NCI-H774 (cell line): ENCODE data around the gene LEMD2.

ENCODE experiments used
- DNase-seq: peaks from one replicate; lab custom pipeline; 2025; lab: John Stamatoyannopoulos, UW

Gene LEMD2

DNA sequence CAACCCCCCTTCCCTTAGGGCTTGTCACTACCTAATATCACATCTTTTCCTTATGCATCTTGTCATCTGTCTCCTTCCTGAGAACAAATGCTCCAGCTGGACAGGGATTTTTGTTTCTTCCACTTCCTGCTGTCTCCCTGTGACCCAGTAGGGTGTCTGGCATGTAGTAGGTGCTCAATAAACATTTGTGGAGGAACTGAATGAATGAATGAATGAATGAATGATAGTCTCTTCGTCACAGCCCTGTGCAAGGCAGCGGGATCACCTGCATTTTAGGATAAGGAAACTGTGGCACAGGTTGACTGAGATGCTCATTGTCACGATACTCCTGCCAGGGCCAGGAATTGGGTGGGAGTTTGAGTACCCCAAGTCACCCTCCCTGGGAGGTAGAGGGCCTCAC lies 14.2 kb downstream of the LEMD2 start:
- DNase-seq, result no peak

DNA sequence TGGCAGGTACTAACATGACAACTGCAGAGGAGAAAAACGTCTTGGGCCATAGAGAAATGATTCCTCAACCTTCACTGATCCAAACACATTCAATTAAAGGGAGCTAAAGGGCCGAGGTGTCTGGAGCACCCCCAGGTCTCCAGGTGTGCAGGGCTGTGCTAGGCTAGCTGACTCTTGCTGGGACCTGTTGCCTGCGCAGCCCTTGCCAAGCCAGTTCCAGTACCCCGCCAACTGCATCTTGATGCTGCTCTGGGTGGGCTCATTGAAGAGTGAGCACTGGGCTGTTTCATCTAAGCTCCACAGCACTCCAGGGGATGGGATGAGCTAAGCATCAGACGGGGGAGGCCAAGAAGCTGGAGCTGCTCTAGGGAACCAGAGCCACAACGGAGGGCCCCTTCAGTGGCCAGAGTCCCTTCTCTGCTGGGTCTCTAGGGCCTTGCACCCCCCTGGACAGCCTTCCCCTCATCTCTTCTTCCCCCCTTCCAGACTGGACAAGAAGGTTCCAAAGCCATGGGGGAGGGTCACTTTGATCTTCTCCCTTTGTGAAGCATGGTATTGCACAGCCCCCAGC lies 15.9 kb downstream of the LEMD2 start:
- no peak for DNase-seq

- DNase-seq, result no peak
These were observed 16.7 kb downstream of the LEMD2 start for GRCh38 chr6:33772082-33772830.

DNA sequence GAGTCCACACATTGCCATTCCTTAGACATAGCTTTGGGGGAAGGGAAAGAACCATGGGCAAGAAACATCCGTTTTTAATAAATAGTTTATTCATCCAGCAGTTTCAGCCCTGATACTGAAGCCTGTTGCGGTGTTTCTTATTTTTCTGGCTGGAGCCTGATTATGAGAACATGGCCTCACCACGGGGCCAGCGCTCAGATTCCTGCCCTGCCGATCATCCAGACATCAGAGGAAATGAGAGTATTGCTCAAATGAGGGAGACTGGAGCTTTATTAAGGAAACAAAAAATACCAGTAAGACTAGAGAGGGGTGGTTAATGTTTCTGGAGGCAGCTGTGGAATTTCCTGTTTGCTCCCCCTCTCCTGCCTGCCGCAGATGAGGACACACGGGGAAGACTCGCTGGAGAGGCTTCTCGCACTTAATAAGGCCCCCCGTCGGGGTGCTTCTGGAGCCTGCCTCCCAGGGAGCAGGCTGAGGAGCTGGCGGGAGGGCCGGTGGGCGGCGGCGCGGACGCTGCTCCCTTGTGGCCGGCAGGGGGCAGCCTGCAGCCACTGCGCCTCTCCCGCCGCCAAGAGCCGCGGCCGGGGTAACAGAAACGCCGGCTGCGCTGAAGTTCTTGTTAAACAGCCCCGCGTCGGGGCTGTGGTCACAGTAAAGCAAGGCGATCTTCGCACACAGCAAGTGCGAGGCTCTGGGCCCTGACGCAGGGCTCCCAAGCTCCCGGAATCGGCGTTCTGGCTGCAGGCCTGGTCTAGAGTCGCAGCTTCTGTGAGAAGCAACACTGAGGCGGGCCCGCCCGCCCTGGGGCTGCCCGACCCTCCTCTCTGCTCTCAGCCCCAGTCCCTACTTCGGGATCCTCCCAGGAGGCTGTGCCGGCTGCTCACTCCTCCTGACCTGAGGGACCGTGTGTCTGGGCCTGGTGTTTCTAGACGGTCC lies 17.5 kb downstream of the LEMD2 start:
- DNase-seq, result no peak

DNA sequence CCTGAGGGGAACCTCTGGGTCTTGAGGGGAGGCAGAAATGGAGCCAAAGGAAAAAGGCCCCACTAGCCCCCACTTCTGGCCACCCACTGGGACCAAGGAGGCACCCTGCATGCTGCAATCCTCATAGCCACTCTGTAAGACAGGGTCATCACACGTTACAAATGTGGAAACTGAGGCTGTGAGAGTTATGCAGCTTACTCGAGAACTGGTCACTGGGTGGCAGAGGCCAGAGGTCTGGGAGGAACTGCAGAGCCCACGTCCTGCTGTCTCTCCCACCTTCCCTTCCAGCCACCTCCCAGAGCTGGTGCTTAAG lies 18.1 kb downstream of the LEMD2 start:
- DNase-seq, result no peak

DNA sequence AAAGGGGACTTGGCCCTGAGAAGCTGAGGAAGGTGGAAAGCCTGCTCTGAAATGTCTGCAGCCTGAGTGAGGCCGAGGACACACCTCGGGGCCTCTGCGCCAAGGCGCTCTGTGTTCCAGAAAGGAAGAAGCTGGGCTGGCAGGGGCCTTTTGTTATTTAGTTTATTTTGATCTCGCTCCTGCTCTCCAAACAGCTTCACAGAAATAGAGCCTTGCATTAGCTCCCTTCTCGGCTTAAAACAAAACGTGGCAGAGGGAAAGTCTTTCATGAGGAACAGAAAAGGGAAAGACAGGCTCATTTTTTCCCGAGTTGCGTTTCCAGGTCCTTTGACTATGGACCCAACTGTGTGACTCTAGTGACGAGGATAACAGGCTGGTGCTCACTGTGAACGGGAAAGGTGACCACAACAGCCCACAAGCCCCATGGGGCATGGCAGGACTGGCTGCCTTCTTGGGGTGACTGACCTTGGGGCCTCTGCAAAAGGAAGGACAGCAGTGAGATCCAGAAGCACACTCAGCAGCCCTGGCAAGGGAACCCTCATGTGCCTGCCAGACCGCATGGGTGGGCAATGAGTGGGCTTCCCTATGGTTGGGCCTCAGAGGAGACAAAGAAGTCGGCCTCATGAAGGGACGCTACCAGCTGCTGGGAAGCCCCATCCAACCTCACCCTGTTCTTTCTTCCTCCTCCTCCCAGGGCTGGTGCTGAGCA lies 18.7 kb downstream of the LEMD2 start:
- no peak for DNase-seq

DNA sequence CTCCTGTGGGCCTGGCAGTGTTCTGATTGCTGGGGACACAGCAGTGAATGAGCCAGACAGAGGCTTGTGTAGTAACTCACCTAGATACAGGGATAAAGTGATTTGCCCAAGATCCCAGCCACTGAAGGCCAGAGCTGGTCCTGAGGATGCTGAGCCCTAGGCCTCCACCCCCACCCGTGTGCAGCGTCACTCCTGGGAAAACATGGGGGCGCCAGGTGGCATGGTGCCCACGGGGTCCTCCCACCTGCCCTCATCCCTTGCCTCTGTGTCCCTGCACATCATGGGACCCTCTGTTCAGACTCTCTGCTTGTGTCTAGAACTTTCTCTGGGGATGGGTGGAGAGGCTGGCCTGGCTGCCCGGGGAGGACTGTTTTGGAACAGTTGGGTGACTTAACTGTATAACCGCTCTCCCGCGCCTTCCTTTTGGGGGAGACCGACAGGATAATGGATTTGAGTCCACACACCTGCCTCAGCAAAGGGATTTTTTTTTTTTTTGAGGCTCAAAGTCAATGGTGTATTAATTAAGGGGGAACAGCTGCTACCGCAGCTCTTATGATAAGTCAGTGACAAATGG lies 19.6 kb downstream of the LEMD2 start:
- no peak for DNase-seq

DNA sequence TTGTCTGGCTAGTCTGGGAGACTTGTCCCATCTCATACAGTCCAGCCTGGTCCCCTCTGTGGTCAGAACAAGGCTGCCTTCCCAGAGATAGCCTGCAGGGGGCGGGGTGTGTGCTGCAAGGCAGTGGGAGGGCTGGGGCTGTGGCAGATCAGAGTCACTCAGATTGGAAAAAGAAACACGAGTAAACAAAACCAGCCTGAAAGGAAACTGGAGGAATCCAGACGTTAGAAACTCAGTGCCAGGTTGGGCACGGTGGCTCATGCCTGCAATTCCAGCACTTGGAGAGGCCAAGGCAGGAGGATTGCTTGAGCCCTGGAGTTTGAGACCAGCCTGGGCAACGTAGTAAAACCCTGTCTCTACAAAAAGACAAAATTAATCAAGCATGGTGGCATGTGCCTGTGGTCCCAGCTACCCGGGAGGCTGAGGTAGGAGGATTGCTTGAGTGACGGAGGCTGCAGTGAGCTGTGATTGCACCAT lies 20.2 kb downstream of the LEMD2 start:
- DNase-seq, result peak; percentile 50

DNA sequence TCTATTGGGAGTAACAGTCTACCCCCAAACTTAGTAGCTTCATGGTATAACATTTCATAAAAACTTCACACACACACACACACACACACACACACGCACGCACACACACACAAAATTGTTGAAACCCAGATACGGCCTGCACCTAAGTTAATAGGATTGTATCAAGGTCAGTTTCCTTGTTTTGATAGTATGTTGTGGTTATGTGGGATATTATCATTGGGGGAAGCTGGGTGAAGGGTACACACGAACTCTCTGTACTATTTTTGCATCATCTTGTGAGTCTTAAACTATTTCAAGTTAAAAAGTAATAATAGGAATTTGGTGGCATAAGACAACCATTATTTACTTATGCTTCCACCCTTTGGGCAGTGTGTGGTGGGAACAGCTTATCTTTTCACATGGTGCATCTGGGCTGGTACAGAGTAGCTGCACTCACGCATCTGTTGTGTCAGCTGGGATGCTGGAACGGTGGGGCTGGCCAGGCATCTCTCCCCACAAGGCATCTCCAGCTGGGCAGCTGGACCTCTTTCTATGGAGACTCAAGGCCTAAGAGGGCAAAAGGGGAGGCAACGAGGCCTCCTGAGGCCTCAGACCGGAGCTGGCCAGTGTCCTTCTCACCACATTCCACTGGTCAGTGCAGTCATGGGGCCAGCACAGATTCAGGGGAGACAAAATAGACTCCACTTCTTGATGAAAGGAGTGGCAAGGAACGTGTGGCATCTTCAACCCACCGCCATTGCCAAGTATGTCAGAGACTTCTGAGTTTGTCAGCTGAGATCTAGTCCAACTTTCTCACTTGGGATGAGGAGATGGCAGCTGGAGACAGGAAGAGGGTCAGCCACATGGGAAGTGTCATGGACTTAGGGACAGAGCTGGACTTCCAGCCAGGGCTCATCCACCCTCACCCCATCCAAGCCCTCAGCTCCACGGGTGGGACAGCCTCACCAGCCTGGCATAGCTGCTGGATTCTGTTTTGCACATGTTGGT lies 21.7 kb downstream of the LEMD2 start:
- no peak for DNase-seq

- DNase-seq, result no peak
These were observed 23.6 kb downstream of the LEMD2 start for GRCh38 chr6:33765368-33765767.

DNA sequence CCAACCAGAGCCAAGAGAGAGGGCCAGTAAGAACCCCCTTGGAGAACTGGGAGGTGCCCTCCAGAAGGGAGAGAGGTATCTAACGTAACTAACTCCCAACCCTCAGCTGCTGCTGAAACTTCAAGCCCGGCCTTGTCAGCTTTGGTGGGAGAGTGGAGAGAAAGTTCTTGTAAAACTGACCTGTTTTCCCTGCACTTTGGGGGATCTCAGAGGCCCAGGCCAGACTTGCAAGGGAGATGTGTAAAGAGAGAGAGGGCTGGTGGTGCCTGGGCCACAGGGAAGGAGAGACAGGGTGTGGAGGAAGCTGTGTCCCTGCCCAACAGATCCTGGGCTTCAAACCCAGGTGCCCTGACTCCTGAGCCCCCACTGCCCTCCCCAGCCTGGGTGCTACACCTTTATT lies 24.9 kb downstream of the LEMD2 start:
- no peak for DNase-seq

- DNase-seq, result no peak
These were observed 25.4 kb downstream of the LEMD2 start for GRCh38 chr6:33763483-33763882.

DNA sequence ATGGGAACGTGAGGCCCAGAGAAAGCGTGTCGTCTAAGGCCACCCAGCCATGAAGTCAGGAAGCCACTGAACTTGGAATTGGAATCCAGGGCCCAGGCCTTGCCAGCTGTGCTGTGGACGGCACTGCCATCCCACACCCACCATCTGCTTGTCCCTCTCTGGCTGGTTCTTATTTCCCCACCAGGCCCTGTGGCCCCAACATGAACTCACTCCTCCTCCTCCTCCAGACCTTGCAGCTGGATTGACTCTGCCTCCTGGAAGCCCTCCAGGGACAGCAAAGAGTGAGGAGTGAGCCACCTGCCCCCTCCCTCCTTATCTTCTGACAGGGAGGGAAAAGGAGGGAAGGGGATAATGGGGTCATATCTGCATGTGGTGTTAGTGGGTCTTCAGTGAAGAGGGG lies 26.2 kb downstream of the LEMD2 start:
- DNase-seq, result no peak

DNA sequence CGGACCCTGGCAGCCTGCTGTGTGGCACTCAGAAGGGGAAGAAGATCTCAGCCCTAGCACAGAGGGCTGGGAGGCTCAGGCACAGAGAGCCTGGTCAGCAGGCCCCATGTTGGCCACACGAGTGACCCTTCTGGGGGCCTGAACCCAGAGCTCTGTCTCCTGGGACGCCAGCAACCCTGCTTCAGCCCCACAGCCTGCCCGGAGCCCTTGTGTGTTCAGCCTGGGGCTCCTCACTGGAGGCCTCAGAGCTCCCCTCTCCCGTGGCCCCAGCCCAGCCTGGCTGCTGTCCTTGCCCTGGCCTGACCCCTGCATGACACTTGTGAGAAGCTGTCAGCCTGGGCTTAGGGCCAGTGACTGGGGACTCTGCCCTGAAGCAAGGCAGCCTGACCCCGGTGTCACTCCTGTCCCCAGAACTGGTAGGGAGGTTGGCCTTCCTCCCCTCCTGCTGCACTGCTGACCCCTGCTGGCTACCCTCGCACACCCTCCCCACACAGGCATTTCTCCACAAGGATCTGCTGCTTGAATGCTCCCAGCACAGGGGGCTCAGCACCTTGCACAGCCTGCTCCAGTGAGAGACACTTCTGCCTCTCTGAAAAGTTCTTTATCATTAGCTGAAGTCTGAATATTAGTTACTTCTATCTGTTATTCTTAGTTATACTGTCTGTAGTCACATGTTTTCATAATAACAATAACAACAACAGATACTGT lies 26.9 kb downstream of the LEMD2 start:
- peak; percentile 61 for DNase-seq

DNA sequence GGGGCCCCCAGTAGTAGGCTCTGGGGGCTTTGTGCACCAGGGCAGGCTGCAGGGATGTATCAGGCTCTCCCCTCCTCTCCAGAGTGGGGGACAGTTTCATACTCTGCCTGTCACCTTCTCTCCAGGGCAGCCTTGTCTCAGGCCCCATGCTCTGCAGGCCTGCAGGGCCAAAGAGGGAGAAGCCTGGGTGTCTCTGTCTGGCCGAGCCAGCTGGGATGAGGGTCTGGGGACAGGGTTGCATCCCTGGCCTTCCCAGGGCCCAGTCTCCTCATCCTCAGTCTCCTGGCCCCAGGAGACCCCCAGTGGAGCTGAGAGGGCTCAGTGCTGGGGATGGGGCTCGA lies 27.4 kb downstream of the LEMD2 start:
- no peak for DNase-seq

GRCh38 chr6:33759887-33760629 lies 28.9 kb downstream of the LEMD2 start:
- no peak for DNase-seq

GRCh38 chr6:33758815-33759216 lies 30.1 kb downstream of the LEMD2 start:
- no peak for DNase-seq

- no peak for DNase-seq
These were observed 31.0 kb downstream of the LEMD2 start for GRCh38 chr6:33757906-33758305.

DNA sequence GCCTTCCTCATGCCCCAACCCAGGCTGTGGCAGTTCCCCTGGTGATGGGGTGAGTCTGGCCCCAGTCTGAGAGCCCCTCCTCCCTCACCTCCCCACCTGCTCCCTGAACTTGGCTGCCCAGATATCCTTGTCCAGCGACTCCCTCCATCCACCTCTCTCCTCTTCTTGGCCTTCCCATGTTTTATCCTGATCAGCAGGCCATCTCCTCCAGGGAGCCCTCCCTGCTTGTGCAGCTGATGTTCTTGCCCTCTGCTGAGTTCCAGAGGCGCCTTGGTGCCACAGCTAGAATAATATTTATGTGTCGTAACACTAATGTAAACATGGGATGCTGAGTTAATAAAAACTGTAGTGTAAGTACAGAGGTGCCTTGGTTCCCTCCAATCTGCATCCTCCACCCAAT lies 31.8 kb downstream of the LEMD2 start:
- no peak for DNase-seq
